Nephron (organoid): ENCODE results near the gene OR10T2.
"Not testable (repeated sequence)": the region's sequence is repeated elsewhere in the genome, so short reads cannot be mapped to it uniquely, and the experiment has no call there.

Experiments
- H3K27ac Mint-ChIP-seq, 3 experiments: 2 replicates each; pipeline ENCODE4 v1.8.0; 2020; ENCODE audit warnings: mixed read lengths in 3 of 3, mild to moderate bottlenecking in 2 of 3, moderate library complexity in 1 of 3
- H3K27me3 Mint-ChIP-seq: 2 replicates; pipeline ENCODE4 v1.8.0; 2021; ENCODE audit warnings: low read depth, mild to moderate bottlenecking, moderate library complexity, mixed read lengths
- H3K36me3 Mint-ChIP-seq: 2 replicates; pipeline ENCODE4 v1.8.0; 2020; ENCODE audit warnings: low read depth, mixed read lengths
- H3K4me1 Mint-ChIP-seq: 2 replicates; pipeline ENCODE4 v1.8.0; 2020; ENCODE audit warnings: mixed read lengths
- H3K4me3 Mint-ChIP-seq, 3 experiments: 2 replicates each; pipeline ENCODE4 v1.8.0; 2020; ENCODE audit warnings: mild to moderate bottlenecking in 3 of 3, mixed read lengths in 3 of 3, moderate library complexity in 2 of 3
- H3K9me3 Mint-ChIP-seq: 2 replicates; pipeline ENCODE4 v1.8.0; 2020; ENCODE audit warnings: mixed read lengths
- CTCF ChIP-seq, 3 experiments: fragments of 200-600 bp; sonication (generic); IDR thresholded peaks; one replicate each; pipeline ENCODE4 v1.5.0; 2021; ENCODE audit warnings: antibody characterized with exemption in 3 of 3; ENCODE audit not compliant: unreplicated experiment in 3 of 3

OR10T2 gene

GRCh38 chr1:158354255-158354654 is 45.0 kb downstream of the OR10T2 start:
- Mint-ChIP-seq H3K27me3 (peaks cover 6% of the 10 kb centered on the region), H3K27ac (no peak overlapping the region), H3K4me3 (no peak overlapping the region), H3K36me3 (no peaks in the 10 kb centered on the region), H3K4me1 (no peaks in the 10 kb centered on the region), H3K9me3 (no peaks in the 10 kb centered on the region)
- no peak for TF ChIP-seq CTCF (IDR thresholded peaks at IDR 0.05; ENCODE audit: unreplicated experiment in 3 of 3)

GRCh38 chr1:158353303-158354075 is 45.8 kb downstream of the OR10T2 start, which contains the start of gene CD1E:
CD1E (plus strand) TSS chr1:158353894; CDS start chr1:158353989, 95 bp downstream.
- Mint-ChIP-seq H3K27ac (no peak within 1 kb of the TSS), H3K27me3 (peaks cover 6% of the 10 kb centered on the region), H3K9me3 (no peaks in the 10 kb centered on the region), H3K36me3 (no peaks in the 10 kb centered on the region), H3K4me3 (no peak within 1 kb of the TSS), H3K4me1 (no peaks in the 10 kb centered on the region)
- TF ChIP-seq CTCF (IDR thresholded peaks at IDR 0.05; ENCODE audit: unreplicated experiment in 3 of 3), result no peak

- not testable (repeated sequence) for H3K4me3 Mint-ChIP-seq, H3K27ac Mint-ChIP-seq, H3K4me1 Mint-ChIP-seq, H3K27me3 Mint-ChIP-seq, H3K36me3 Mint-ChIP-seq, H3K9me3 Mint-ChIP-seq
Measured at GRCh38 chr1:158348946-158349345, 50.3 kb downstream of the OR10T2 start.
